Activated T-helper 1 cell treated with anti-CD3 and anti-CD28 coated beads, Interleukin-2, amount 50 U/mL, for 16 hours (primary cell): ENCODE measurements around the gene ASTN2.

Experiments used
- DNase-seq, 2 donors: peaks; one replicate each; pipeline ENCODE4 v3.0.0-alpha.2; 2020; ENCODE audit warnings: low read depth in 1 of 2, low spot score in 1 of 2

ASTN2 gene

GRCh38 chr9:117304549-117304948 lies 110.3 kb downstream of the ASTN2 start:
- DNase-seq = no peak

- DNase-seq = no peak
These were observed 111.1 kb downstream of the ASTN2 start for GRCh38 chr9:117303643-117304230.

- DNase-seq = no peak
These were observed 112.4 kb downstream of the ASTN2 start for GRCh38 chr9:117302487-117302886.

- DNase-seq = no peak
These were observed 114.3 kb downstream of the ASTN2 start for GRCh38 chr9:117300371-117301110.

- no peak for DNase-seq
These were observed 118.4 kb downstream of the ASTN2 start for GRCh38 chr9:117296453-117296852.

GRCh38 chr9:117293206-117294114 lies 121.4 kb downstream of the ASTN2 start:
- DNase-seq = no peak

- no peak for DNase-seq
These were observed 123.8 kb downstream of the ASTN2 start for GRCh38 chr9:117290856-117291622.

- no peak for DNase-seq
These were observed 124.5 kb downstream of the ASTN2 start for GRCh38 chr9:117290306-117290840.

GRCh38 chr9:117286245-117286644 lies 128.6 kb downstream of the ASTN2 start:
- no peak for DNase-seq

- DNase-seq = no peak
These were observed 130.4 kb downstream of the ASTN2 start for GRCh38 chr9:117284414-117284813.

- no peak for DNase-seq
These were observed 132.3 kb downstream of the ASTN2 start for GRCh38 chr9:117282541-117282940.

- DNase-seq = no peak
These were observed 136.3 kb downstream of the ASTN2 start for GRCh38 chr9:117278471-117279035.

- DNase-seq = no peak
These were observed 136.8 kb downstream of the ASTN2 start for GRCh38 chr9:117278020-117278419.

GRCh38 chr9:117276444-117276843 lies 138.4 kb downstream of the ASTN2 start:
- no peak for DNase-seq

- DNase-seq = no peak
These were observed 141.2 kb downstream of the ASTN2 start for GRCh38 chr9:117273612-117274011.

GRCh38 chr9:117268847-117269446 lies 145.9 kb downstream of the ASTN2 start:
- DNase-seq = no peak

- DNase-seq = no peak
These were observed 147.9 kb downstream of the ASTN2 start for GRCh38 chr9:117266855-117267497.

- no peak for DNase-seq
These were observed 149.6 kb downstream of the ASTN2 start for GRCh38 chr9:117265253-117265652.

- no peak for DNase-seq
These were observed 156.5 kb downstream of the ASTN2 start for GRCh38 chr9:117258184-117258866.
